OCI-LY3 (cell line): ENCODE data around the gene COLQ.

Experiments
- CTCF ChIP-seq: fragments of 200-600, 300-600 bp; sonication (generic); IDR thresholded peaks from 2 replicates; pipeline ENCODE4 v1.5.1; 2014; ENCODE audit warnings: antibody characterized with exemption, low read length, low read depth
- EZH2phosphoT487 ChIP-seq: fragments of 200-600 bp; shearing (Covaris generic); IDR thresholded peaks from 2 replicates; pipeline ENCODE4 v1.6.1; 2018; ENCODE audit warnings: antibody characterized with exemption, mixed run types, low read depth

- TF ChIP-seq CTCF (no peak), EZH2phosphoT487 (no peak)
Observed at GRCh38 chr3:15513116-15513515, 8.4 kb downstream of the COLQ start.
